Caco-2 (cell line): ENCODE data around the gene SLC16A1. TPM values are rescaled to one million over a fixed set of nuclear protein-coding genes. Genes with fewer than 3 reads are reported as not detected.

Experiments used
- BruUV-seq: library from RNA; stranded (reverse); fragments of 400-500 nt; replicated peaks from 2 replicates; lab custom pipeline; 2021; lab: Mats Ljungman, UMichigan
- CTCF ChIA-PET: fragments of 300-600 bp; sonication (Branson Sonifier 250); formaldehyde crosslinking; loops from one replicate; lab custom pipeline; 2022; ENCODE audit warnings: antibody characterized with exemption; lab: Charles Lee
- POLR2A ChIA-PET: fragments of 300-600 bp; sonication (Branson Sonifier 250); formaldehyde crosslinking; loops from one replicate; lab custom pipeline; 2022; ENCODE audit warnings: antibody characterized with exemption; lab: Charles Lee
- DNase-seq, 2 experiments: peaks; one replicate each; pipeline versions ENCODE4 v3.0.0 to v3.0.0-alpha.2; 2020 to 2022
- H3K27me3 ChIP-seq: replicated peaks from 2 replicates; pipeline ENCODE4 v1.6.0; 2011; ENCODE audit warnings: low read length; ENCODE audit not compliant: control insufficient read depth, insufficient read depth
- H3K36me3 ChIP-seq: 2 replicates; pipeline ENCODE4 v1.5.1; 2011; ENCODE audit warnings: low read length; ENCODE audit not compliant: control insufficient read depth, insufficient read depth
- H3K4me1 ChIP-seq: fragments of 250-450 bp; sonication (Bioruptor Pico); 2 replicates; pipeline ENCODE4 v1.5.1; 2020; ENCODE audit warnings: mild to moderate bottlenecking
- H3K4me3 ChIP-seq: 2 replicates; pipeline ENCODE4 v1.5.1; 2011; ENCODE audit warnings: low read depth, mild to moderate bottlenecking, control low read depth, low read length
- H3K9me3 ChIP-seq: fragments of 250-450 bp; sonication (Bioruptor Pico); 2 replicates; pipeline ENCODE4 v1.5.1; 2020; ENCODE audit warnings: mild to moderate bottlenecking, moderate library complexity
- H3K27ac Mint-ChIP-seq: one replicate; pipeline ENCODE4 v1.8.0; 2022; ENCODE audit warnings: mixed read lengths; ENCODE audit not compliant: unreplicated experiment
- H3K27me3 Mint-ChIP-seq: one replicate; pipeline ENCODE4 v1.8.0; 2022; ENCODE audit warnings: mixed read lengths; ENCODE audit not compliant: insufficient read depth, unreplicated experiment
- H3K36me3 Mint-ChIP-seq: one replicate; pipeline ENCODE4 v1.8.0; 2022; ENCODE audit warnings: mild to moderate bottlenecking, mixed read lengths; ENCODE audit not compliant: insufficient read depth, unreplicated experiment
- H3K4me1 Mint-ChIP-seq: one replicate; pipeline ENCODE4 v1.8.0; 2022; ENCODE audit warnings: low read depth, mixed read lengths; ENCODE audit not compliant: unreplicated experiment
- H3K4me3 Mint-ChIP-seq: one replicate; pipeline ENCODE4 v1.8.0; 2022; ENCODE audit warnings: mild to moderate bottlenecking, moderate library complexity, mixed read lengths; ENCODE audit not compliant: unreplicated experiment
- H3K9me3 Mint-ChIP-seq: one replicate; pipeline ENCODE4 v1.8.0; 2022; ENCODE audit warnings: mixed read lengths; ENCODE audit not compliant: unreplicated experiment
- CTCF ChIP-seq, 2 experiments: fragments of 200-600 bp in 1 of 2; IDR thresholded peaks; 1 replicate in 1 of 2; 2 replicates in 1 of 2; pipeline versions ENCODE4 v1.5.1 to v1.8.0; 2011 to 2022; ENCODE audit warnings: antibody characterized with exemption in 1 of 2, control low read depth in 1 of 2, inconsistent platforms in 1 of 2, low read depth in 1 of 2, low read length in 1 of 2, mild to moderate bottlenecking in 1 of 2, moderate library complexity in 1 of 2; ENCODE audit not compliant: insufficient read depth in 1 of 2, severe bottlenecking in 1 of 2, unreplicated experiment in 1 of 2
- intact Hi-C: fragments of 100-400 bp; cut with micrococcal nuclease; formaldehyde crosslinking; loops from one replicate; pipeline ENCODE4 v1.10.0; 2022; ENCODE audit not compliant: unreplicated experiment
- total RNA-seq: library from RNA; stranded (reverse); gene quantifications from 2 replicates; pipeline ENCODE4 v1.2.3, GENCODE V29; 2022

SLC16A1 gene
- total RNA-seq, 1 experiment from 2014 or later: 107 TPM

- peak overlapping the region; percentile 81 for H3K27ac Mint-ChIP-seq
- Histone ChIP-seq H3K4me3 (no peak overlapping the region), H3K36me3 (no peaks in the 10 kb centered on the region), H3K27me3 (no peaks in the 10 kb centered on the region), H3K4me1 (peaks cover 59% of the 10 kb centered on the region), H3K9me3 (no peaks in the 10 kb centered on the region)
- H3K4me3 Mint-ChIP-seq: peak overlapping the region; percentile 29
- no TSS peak for BruUV-seq
- ChIA-PET CTCF (no interaction called here), POLR2A (no interaction called here)
- no peaks in the 10 kb centered on the region for H3K9me3 Mint-ChIP-seq
- peaks cover 37% of the 10 kb centered on the region for H3K4me1 Mint-ChIP-seq
- TF ChIP-seq CTCF (IDR thresholded peaks at IDR 0.05; ENCODE audit: insufficient read depth in 1 of 2, low read depth in 1 of 2, low read length in 1 of 2, severe bottlenecking in 1 of 2, unreplicated experiment in 1 of 2): no peak
- intact Hi-C loops: loop anchor here (2.0 kb wide), 1 partner anchor 200 kb away; the partner anchor contains the start of gene LRIG2
- peak; percentile 25 to 65 for DNase-seq
- H3K36me3 Mint-ChIP-seq: peaks cover 10% of the 10 kb centered on the region
- no peaks in the 10 kb centered on the region for H3K27me3 Mint-ChIP-seq
Observed at GRCh38 chr1:112872551-112872962, 83.4 kb downstream of the SLC16A1 start.

- TF ChIP-seq CTCF (IDR thresholded peaks at IDR 0.05; ENCODE audit: insufficient read depth in 1 of 2, low read depth in 1 of 2, low read length in 1 of 2, severe bottlenecking in 1 of 2, unreplicated experiment in 1 of 2): no peak
- no peaks in the 10 kb centered on the region for H3K9me3 ChIP-seq
- no peaks in the 10 kb centered on the region for H3K27me3 Mint-ChIP-seq
- DNase-seq: no peak
- intact Hi-C loops: no loop called here
- no peaks in the 10 kb centered on the region for H3K27me3 ChIP-seq
- H3K4me1 ChIP-seq: peaks cover 74% of the 10 kb centered on the region
- no peak overlapping the region for H3K4me3 Mint-ChIP-seq
- peaks cover 49% of the 10 kb centered on the region for H3K4me1 Mint-ChIP-seq
- no peak overlapping the region for H3K4me3 ChIP-seq
- H3K27ac Mint-ChIP-seq: peak overlapping the region; percentile 65
- no TSS peak for BruUV-seq
- H3K36me3 Mint-ChIP-seq: peaks cover 10% of the 10 kb centered on the region
- H3K36me3 ChIP-seq: no peaks in the 10 kb centered on the region
- ChIA-PET CTCF (no interaction called here), POLR2A (no interaction called here)
- no peaks in the 10 kb centered on the region for H3K9me3 Mint-ChIP-seq
Observed at GRCh38 chr1:112870887-112871646, 84.9 kb downstream of the SLC16A1 start.

GRCh38 chr1:112869895-112870294 is 86.1 kb downstream of the SLC16A1 start:
- Histone ChIP-seq H3K36me3 (no peaks in the 10 kb centered on the region), H3K4me1 (peaks cover 80% of the 10 kb centered on the region), H3K9me3 (no peaks in the 10 kb centered on the region), H3K4me3 (no peak overlapping the region), H3K27me3 (no peaks in the 10 kb centered on the region)
- Mint-ChIP-seq H3K36me3 (peaks cover 10% of the 10 kb centered on the region), H3K9me3 (no peaks in the 10 kb centered on the region), H3K4me3 (no peak overlapping the region), H3K27me3 (no peaks in the 10 kb centered on the region), H3K4me1 (peaks cover 51% of the 10 kb centered on the region), H3K27ac (peak overlapping the region; percentile 80)
- ChIA-PET POLR2A (no interaction called here), CTCF (no interaction called here)
- no TSS peak for BruUV-seq
- TF ChIP-seq CTCF (IDR thresholded peaks at IDR 0.05; ENCODE audit: insufficient read depth in 1 of 2, low read depth in 1 of 2, low read length in 1 of 2, severe bottlenecking in 1 of 2, unreplicated experiment in 1 of 2): no peak
- intact Hi-C loops: loop anchor here (5.0 kb wide), 1 partner anchor 63 kb away; no protein-coding TSS in a partner anchor
- DNase-seq: no peak
